ENCODE measurements around the gene OPHN1.

OPHN1 gene

GRCh38 chrX:68419975-68420374 lies 13.3 kb downstream of the OPHN1 start:
- no peaks in the 10 kb centered on the region for H3K9me3 ChIP-seq (ENCODE audit: severe bottlenecking)
- H3K4me3 ChIP-seq (ENCODE audit: severe bottlenecking): no peak overlapping the region
- H3K27me3 ChIP-seq (ENCODE audit: insufficient read depth, poor library complexity, severe bottlenecking): no peaks in the 10 kb centered on the region
- no peak for ATAC-seq (ENCODE audit: low read depth)
- H3K27ac ChIP-seq (ENCODE audit: poor library complexity, severe bottlenecking): no peak overlapping the region
- no peak for DNase-seq (ENCODE audit: low spot score)
- H3K4me1 ChIP-seq (ENCODE audit: insufficient read depth, poor library complexity, severe bottlenecking): no peaks in the 10 kb centered on the region
- no peak for TF ChIP-seq CTCF (IDR thresholded peaks at IDR 0.05; ENCODE audit: poor library complexity, severe bottlenecking)
- no peaks in the 10 kb centered on the region for H3K36me3 ChIP-seq (ENCODE audit: low read depth)

- H3K27me3 ChIP-seq (ENCODE audit: insufficient read depth, poor library complexity, severe bottlenecking): no peaks in the 10 kb centered on the region
- no peak for ATAC-seq (ENCODE audit: low read depth)
- H3K4me3 ChIP-seq (ENCODE audit: severe bottlenecking): no peak overlapping the region
- DNase-seq (ENCODE audit: low spot score): no peak
- no peaks in the 10 kb centered on the region for H3K36me3 ChIP-seq (ENCODE audit: low read depth)
- H3K27ac ChIP-seq (ENCODE audit: poor library complexity, severe bottlenecking): no peak overlapping the region
- H3K4me1 ChIP-seq (ENCODE audit: insufficient read depth, poor library complexity, severe bottlenecking): no peaks in the 10 kb centered on the region
- no peak for TF ChIP-seq CTCF (IDR thresholded peaks at IDR 0.05; ENCODE audit: poor library complexity, severe bottlenecking)
- no peaks in the 10 kb centered on the region for H3K9me3 ChIP-seq (ENCODE audit: severe bottlenecking)
Observed at GRCh38 chrX:68417651-68418050, 15.6 kb downstream of the OPHN1 start.

GRCh38 chrX:68416592-68416991 lies 16.7 kb downstream of the OPHN1 start:
- no peaks in the 10 kb centered on the region for H3K9me3 ChIP-seq (ENCODE audit: severe bottlenecking)
- H3K27me3 ChIP-seq (ENCODE audit: insufficient read depth, poor library complexity, severe bottlenecking): no peaks in the 10 kb centered on the region
- H3K27ac ChIP-seq (ENCODE audit: poor library complexity, severe bottlenecking): no peak overlapping the region
- H3K4me1 ChIP-seq (ENCODE audit: insufficient read depth, poor library complexity, severe bottlenecking): no peaks in the 10 kb centered on the region
- DNase-seq (ENCODE audit: low spot score): no peak
- no peaks in the 10 kb centered on the region for H3K36me3 ChIP-seq (ENCODE audit: low read depth)
- no peak for TF ChIP-seq CTCF (IDR thresholded peaks at IDR 0.05; ENCODE audit: poor library complexity, severe bottlenecking)
- H3K4me3 ChIP-seq (ENCODE audit: severe bottlenecking): no peak overlapping the region
- peak; percentile 86 for ATAC-seq (ENCODE audit: low read depth)

- Histone ChIP-seq H3K9me3 (ENCODE audit: severe bottlenecking) (no peaks in the 10 kb centered on the region), H3K4me3 (ENCODE audit: severe bottlenecking) (no peak overlapping the region), H3K27ac (ENCODE audit: poor library complexity, severe bottlenecking) (no peak overlapping the region), H3K4me1 (ENCODE audit: insufficient read depth, poor library complexity, severe bottlenecking) (no peaks in the 10 kb centered on the region), H3K36me3 (ENCODE audit: low read depth) (no peaks in the 10 kb centered on the region), H3K27me3 (ENCODE audit: insufficient read depth, poor library complexity, severe bottlenecking) (no peaks in the 10 kb centered on the region)
- ATAC-seq (ENCODE audit: low read depth): no peak
- no peak for DNase-seq (ENCODE audit: low spot score)
- TF ChIP-seq CTCF (IDR thresholded peaks at IDR 0.05; ENCODE audit: poor library complexity, severe bottlenecking): no peak
Observed at GRCh38 chrX:68415316-68415715, 18.0 kb downstream of the OPHN1 start.

- ATAC-seq (ENCODE audit: low read depth) (no peak), DNase-seq (ENCODE audit: low spot score) (no peak)
- no peak overlapping the region for H3K4me3 ChIP-seq (ENCODE audit: severe bottlenecking)
- TF ChIP-seq CTCF (IDR thresholded peaks at IDR 0.05; ENCODE audit: poor library complexity, severe bottlenecking): no peak
- no peaks in the 10 kb centered on the region for H3K9me3 ChIP-seq (ENCODE audit: severe bottlenecking)
- H3K4me1 ChIP-seq (ENCODE audit: insufficient read depth, poor library complexity, severe bottlenecking): no peaks in the 10 kb centered on the region
- no peaks in the 10 kb centered on the region for H3K27me3 ChIP-seq (ENCODE audit: insufficient read depth, poor library complexity, severe bottlenecking)
- no peaks in the 10 kb centered on the region for H3K36me3 ChIP-seq (ENCODE audit: low read depth)
- H3K27ac ChIP-seq (ENCODE audit: poor library complexity, severe bottlenecking): no peak overlapping the region
Observed at GRCh38 chrX:68413254-68413653, 20.0 kb downstream of the OPHN1 start.

Measured in RWPE2 (cell line).